ENCODE measurements around the gene MTA3. TPM values are rescaled to one million over a fixed set of nuclear protein-coding genes. Genes with fewer than 3 reads are reported as not detected.
A peak's percentile ranks its signal among the peaks of the same experiment; 100 is the strongest.
"Not testable (repeated sequence)": the region's sequence is repeated elsewhere in the genome, so short reads cannot be mapped to it uniquely, and the experiment has no call there.

Gene MTA3
- total and polyA plus RNA-seq, 8 donors: 16.8 to 28.1 (median 21.6) TPM

DNA sequence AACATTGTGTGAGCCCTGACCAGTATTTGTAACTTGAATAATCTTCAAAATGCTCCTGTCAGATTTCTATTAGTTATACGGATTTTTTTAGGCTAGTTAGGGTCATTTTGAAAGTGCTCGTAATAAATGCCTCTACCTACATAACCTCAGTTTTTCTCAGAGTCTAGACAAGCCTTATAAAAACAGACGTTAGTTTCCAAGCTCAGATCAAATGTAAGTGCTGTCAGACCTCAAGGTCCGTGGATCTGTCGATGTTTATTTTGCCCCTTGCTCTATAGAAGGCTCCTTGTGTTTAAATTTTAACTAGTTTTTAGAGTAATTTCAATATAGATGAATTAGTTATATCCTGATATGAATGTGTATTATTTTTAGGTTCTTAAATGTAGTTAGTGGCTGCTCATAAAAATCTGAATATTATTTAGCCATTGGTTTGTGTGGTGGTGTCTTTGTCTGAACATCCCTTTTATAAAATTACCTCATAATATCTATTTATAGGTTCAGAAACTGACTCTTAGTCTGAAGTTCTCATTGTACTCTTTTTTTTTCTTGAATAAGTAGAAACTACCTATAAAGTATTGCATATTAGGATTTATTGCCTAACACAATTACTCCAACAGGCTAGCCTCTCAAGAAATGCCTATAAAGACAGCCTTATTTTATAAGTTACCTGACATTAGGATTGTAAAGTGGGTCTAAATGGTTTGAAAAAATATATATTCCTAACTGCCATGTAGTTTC, 71.1 kb downstream of the MTA3 start:
- Histone ChIP-seq H3K27ac (no peak overlapping the region), H3K36me3 (no peaks in the 10 kb centered on the region), H3K27me3 (no peaks in the 10 kb centered on the region), H3K9me3 (no peaks in the 10 kb centered on the region), H3K4me1 (peaks cover 0 to 4% (median 4%) of the 10 kb centered on the region in 3 donors), H3K4me3 (no peak overlapping the region)
- TF ChIP-seq, protein P1, sequence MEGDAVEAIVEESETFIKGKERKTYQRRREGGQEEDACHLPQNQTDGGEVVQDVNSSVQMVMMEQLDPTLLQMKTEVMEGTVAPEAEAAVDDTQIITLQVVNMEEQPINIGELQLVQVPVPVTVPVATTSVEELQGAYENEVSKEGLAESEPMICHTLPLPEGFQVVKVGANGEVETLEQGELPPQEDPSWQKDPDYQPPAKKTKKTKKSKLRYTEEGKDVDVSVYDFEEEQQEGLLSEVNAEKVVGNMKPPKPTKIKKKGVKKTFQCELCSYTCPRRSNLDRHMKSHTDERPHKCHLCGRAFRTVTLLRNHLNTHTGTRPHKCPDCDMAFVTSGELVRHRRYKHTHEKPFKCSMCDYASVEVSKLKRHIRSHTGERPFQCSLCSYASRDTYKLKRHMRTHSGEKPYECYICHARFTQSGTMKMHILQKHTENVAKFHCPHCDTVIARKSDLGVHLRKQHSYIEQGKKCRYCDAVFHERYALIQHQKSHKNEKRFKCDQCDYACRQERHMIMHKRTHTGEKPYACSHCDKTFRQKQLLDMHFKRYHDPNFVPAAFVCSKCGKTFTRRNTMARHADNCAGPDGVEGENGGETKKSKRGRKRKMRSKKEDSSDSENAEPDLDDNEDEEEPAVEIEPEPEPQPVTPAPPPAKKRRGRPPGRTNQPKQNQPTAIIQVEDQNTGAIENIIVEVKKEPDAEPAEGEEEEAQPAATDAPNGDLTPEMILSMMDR (IDR thresholded peaks at IDR 0.05): no peak
- intact Hi-C loops (cut with DNase I): no loop called here
- WGBS, 2 donors: 40 to 44% methylated on average over 5 of the region's 5 CpGs
- ATAC-seq (peak in 2 of 4 donors; percentile 32 to 39), DNase-seq (no peak), FAIRE-seq (no peak)

DNA sequence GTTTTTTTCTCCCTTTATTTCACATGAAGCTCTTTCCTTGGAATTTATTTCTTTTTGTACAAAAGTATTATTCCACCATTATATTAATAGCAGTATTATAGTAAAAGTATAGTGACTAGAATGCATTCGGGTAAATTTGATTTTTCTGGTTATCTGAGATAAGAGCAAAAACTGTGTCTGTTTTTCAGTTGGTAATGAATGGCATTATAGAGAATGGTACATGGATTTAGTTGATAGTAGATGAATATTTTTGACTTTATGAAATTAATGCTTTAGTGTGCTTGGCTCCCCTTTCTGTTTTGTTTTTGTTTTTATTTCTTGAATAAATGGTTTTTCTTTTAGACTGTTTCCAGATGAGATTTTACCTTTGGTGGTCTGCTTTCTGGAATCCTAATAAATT, 71.8 kb downstream of the MTA3 start:
- 81% methylated on average over 1 of the region's 1 CpG for WGBS, 2 donors
- no peak for FAIRE-seq

DNA sequence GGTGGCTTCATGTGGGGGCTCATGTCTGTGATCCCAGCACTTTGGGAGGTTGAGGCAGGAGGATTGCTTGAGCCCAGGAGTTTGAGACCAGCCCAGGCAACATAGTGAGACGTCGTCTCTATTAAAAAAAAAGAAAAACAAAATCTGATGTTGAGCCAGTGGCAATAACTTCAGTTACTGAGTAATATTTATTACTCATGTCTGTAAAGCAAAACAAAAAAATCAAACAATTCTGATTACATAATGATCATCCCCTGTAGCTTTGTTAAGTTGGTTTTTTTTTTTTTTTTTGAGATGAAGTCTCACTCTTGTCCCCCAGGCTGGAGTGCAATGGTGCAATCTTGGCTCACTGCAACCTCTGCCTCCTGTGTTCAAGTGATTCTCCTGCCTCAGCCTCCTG, 73.9 kb downstream of the MTA3 start:
- H3K27me3 ChIP-seq; H3K36me3 ChIP-seq; DNase-seq; intact Hi-C loops (cut with DNase I); FAIRE-seq; H3K4me1 ChIP-seq; H3K27ac ChIP-seq; H3K9me3 ChIP-seq; ATAC-seq; H3K4me3 ChIP-seq: not testable (repeated sequence)
- 78 to 84% methylated on average over 2 of the region's 2 CpGs for WGBS, 2 donors

More for the DNA sequence above, 71.8 kb downstream of the MTA3 start:
- Histone ChIP-seq H3K4me1 (peaks cover 0 to 4% (median 4%) of the 10 kb centered on the region in 3 donors), H3K4me3 (no peak overlapping the region), H3K27me3 (no peaks in the 10 kb centered on the region), H3K27ac (no peak overlapping the region), H3K9me3 (no peaks in the 10 kb centered on the region), H3K36me3 (no peaks in the 10 kb centered on the region)
- intact Hi-C loops (cut with DNase I): no loop called here
- ATAC-seq (no peak), DNase-seq (no peak)
- TF ChIP-seq, protein P1 (IDR thresholded peaks at IDR 0.05): no peak

DNA sequence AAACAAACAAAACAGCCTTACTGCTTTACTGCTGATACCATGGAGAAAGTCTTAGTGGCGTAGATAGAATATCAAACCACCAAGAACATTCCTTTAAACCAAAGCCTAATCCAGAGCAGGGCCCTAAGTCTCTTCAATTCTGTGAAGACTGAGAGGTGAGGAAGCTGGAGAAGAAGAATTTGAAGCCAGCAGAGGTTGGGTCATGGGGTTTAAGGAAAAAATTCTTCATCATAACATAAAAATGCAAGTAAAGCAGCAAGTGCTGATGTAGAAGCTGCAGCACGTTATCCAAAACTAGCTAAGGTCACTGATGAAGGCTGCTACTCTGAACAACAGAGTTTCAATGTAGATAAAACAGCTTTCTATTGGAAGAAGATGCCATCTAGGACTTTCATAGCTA, 77.1 kb downstream of the MTA3 start:
- no peak for FAIRE-seq
- WGBS, 2 donors: 96 to 100% methylated on average over 2 of the region's 2 CpGs
- TF ChIP-seq, protein P1 (IDR thresholded peaks at IDR 0.05): no peak
- no peak overlapping the region for H3K27ac ChIP-seq
- H3K36me3 ChIP-seq: no peaks in the 10 kb centered on the region
- no peaks in the 10 kb centered on the region for H3K27me3 ChIP-seq
- no peak for DNase-seq
- no peak overlapping the region for H3K4me3 ChIP-seq
- no peaks in the 10 kb centered on the region for H3K9me3 ChIP-seq
- intact Hi-C loops (cut with DNase I): no loop called here
- ATAC-seq: no peak
- no peaks in the 10 kb centered on the region for H3K4me1 ChIP-seq

DNA sequence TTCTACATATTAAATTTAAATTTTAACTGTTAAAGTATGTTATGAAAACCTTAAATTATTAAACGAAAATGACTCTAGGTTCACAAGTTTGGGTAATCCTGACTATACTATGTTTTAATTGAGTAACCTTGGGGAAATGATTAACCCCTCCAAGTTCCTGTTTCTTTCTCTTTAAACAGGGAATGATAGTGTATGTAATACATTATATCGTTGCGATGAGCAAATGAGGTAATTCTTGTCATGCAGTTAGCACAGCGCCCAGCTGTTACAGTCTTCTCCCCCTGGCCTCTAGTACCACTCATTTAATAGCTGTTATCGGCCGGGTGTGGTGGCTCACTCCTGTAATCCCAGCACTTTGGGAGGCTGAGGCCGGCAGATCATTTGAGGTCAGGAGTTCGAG, 80.4 kb downstream of the MTA3 start:
- Histone ChIP-seq H3K36me3 (no peaks in the 10 kb centered on the region), H3K27me3 (no peaks in the 10 kb centered on the region), H3K27ac (no peak overlapping the region), H3K4me3 (no peak overlapping the region), H3K9me3 (no peaks in the 10 kb centered on the region), H3K4me1 (no peaks in the 10 kb centered on the region)
- no peak for ATAC-seq
- FAIRE-seq: no peak
- TF ChIP-seq, protein P1 (IDR thresholded peaks at IDR 0.05): no peak
- 89 to 91% methylated on average over 8 of the region's 8 CpGs for WGBS, 2 donors
- intact Hi-C loops (cut with DNase I): no loop called here
- no peak for DNase-seq
